HEK293 (cell line): ENCODE measurements around the gene RNF225.

Source experiments
- ATF2 ChIP-seq: fragments of 450-650 bp; formaldehyde crosslinking; IDR thresholded peaks from 2 replicates; pipeline ENCODE4 v1.5.1; 2016; ENCODE audit warnings: missing biosample characterization, missing genetic modification characterization, low read depth
- CTCF ChIP-seq: fragments of 450-650 bp; formaldehyde crosslinking; IDR thresholded peaks from 2 replicates; pipeline ENCODE4 v1.5.1; 2016; ENCODE audit warnings: missing biosample characterization, missing genetic modification characterization
- INSM2 ChIP-seq: fragments of 450-650 bp; formaldehyde crosslinking; IDR thresholded peaks from 2 replicates; pipeline ENCODE4 v1.5.1; 2016; ENCODE audit warnings: missing biosample characterization, missing genetic modification characterization
- KLF1 ChIP-seq: fragments of 450-650 bp; formaldehyde crosslinking; IDR thresholded peaks from 2 replicates; pipeline ENCODE4 v1.5.1; 2016; ENCODE audit warnings: missing biosample characterization, missing genetic modification characterization
- KLF17 ChIP-seq: fragments of 450-650 bp; formaldehyde crosslinking; IDR thresholded peaks from 2 replicates; pipeline ENCODE4 v1.5.1; 2016; ENCODE audit warnings: missing biosample characterization, missing genetic modification characterization
- PRDM10 ChIP-seq: fragments of 450-650 bp; formaldehyde crosslinking; IDR thresholded peaks from 2 replicates; pipeline ENCODE4 v1.5.1; 2016; ENCODE audit warnings: missing biosample characterization, missing genetic modification characterization
- REST ChIP-seq: fragments of 450-650 bp; formaldehyde crosslinking; IDR thresholded peaks from 2 replicates; pipeline ENCODE4 v1.5.1; 2016; ENCODE audit warnings: missing biosample characterization, missing genetic modification characterization
- TRIM28 ChIP-seq: IDR thresholded peaks from 2 replicates; pipeline ENCODE4 v1.6.1; 2011; ENCODE audit warnings: low read length, control low read depth, borderline replicate concordance
- ZBTB10 ChIP-seq: fragments of 450-650 bp; formaldehyde crosslinking; IDR thresholded peaks from 2 replicates; pipeline ENCODE4 v1.5.1; 2016; ENCODE audit warnings: missing biosample characterization, missing genetic modification characterization
- ZBTB48 ChIP-seq: fragments of 450-650 bp; formaldehyde crosslinking; IDR thresholded peaks from 2 replicates; pipeline ENCODE4 v1.5.1; 2016; ENCODE audit warnings: missing biosample characterization, missing genetic modification characterization
- ZBTB7A ChIP-seq: fragments of 450-650 bp; formaldehyde crosslinking; IDR thresholded peaks from 2 replicates; pipeline ENCODE4 v1.5.1; 2016; ENCODE audit warnings: low read depth, missing biosample characterization, missing genetic modification characterization
- ZFP3 ChIP-seq: fragments of 450-650 bp; formaldehyde crosslinking; IDR thresholded peaks from 2 replicates; pipeline ENCODE4 v1.5.1; 2016; ENCODE audit warnings: low read depth, missing biosample characterization, missing genetic modification characterization
- ZNF341 ChIP-seq: fragments of 450-650 bp; formaldehyde crosslinking; IDR thresholded peaks from 2 replicates; pipeline ENCODE4; 2016; ENCODE audit warnings: low read depth, missing biosample characterization, missing genetic modification characterization
- ZNF350 ChIP-seq: fragments of 450-650 bp; formaldehyde crosslinking; IDR thresholded peaks from 2 replicates; pipeline ENCODE4 v1.5.0; 2017; ENCODE audit warnings: missing biosample characterization, mild to moderate bottlenecking, missing genetic modification characterization
- ZNF426 ChIP-seq: fragments of 450-650 bp; formaldehyde crosslinking; IDR thresholded peaks from 2 replicates; pipeline ENCODE4 v1.5.1; 2017; ENCODE audit warnings: missing biosample characterization, missing genetic modification characterization, mild to moderate bottlenecking, inconsistent platforms, moderate library complexity
- ZNF548 ChIP-seq: fragments of 450-650 bp; formaldehyde crosslinking; IDR thresholded peaks from 2 replicates; pipeline ENCODE4 v1.5.1; 2016; ENCODE audit warnings: missing biosample characterization, missing genetic modification characterization
- ZNF555 ChIP-seq: fragments of 450-650 bp; formaldehyde crosslinking; conservative IDR thresholded peaks from 2 replicates; pipeline ENCODE4 v1.5.1; 2017; ENCODE audit warnings: missing biosample characterization, mild to moderate bottlenecking, missing genetic modification characterization, inconsistent platforms
- ZNF624 ChIP-seq: fragments of 450-650 bp; formaldehyde crosslinking; IDR thresholded peaks from 2 replicates; pipeline ENCODE4 v1.5.1; 2017; ENCODE audit warnings: missing biosample characterization, missing genetic modification characterization
- ZNF645 ChIP-seq: fragments of 450-650 bp; formaldehyde crosslinking; IDR thresholded peaks from 2 replicates; pipeline ENCODE4; 2016; ENCODE audit warnings: missing biosample characterization, missing genetic modification characterization
- ZNF658 ChIP-seq: fragments of 450-650 bp; formaldehyde crosslinking; IDR thresholded peaks from 2 replicates; pipeline ENCODE4; 2016; ENCODE audit warnings: missing biosample characterization, missing genetic modification characterization
- ZNF792 ChIP-seq: fragments of 450-650 bp; formaldehyde crosslinking; IDR thresholded peaks from 2 replicates; pipeline ENCODE4 v1.5.1; 2016; ENCODE audit warnings: missing biosample characterization, missing genetic modification characterization

Gene RNF225

GRCh38 chr19:58386576-58387337 is 8.7 kb upstream of the RNF225 start, which contains the start of gene RPS5 (continued):
- TF ChIP-seq KLF17 (tag by site-specific recombination) = no peak; the same call in 1 of the 2 replicates
- TF ChIP-seq ZFP3 (tag by site-specific recombination) = no peak
- peak; percentile 2; the same call in 1 of the 2 replicates for TF ChIP-seq KLF1 (tag by site-specific recombination)
- TF ChIP-seq TRIM28 = no peak
- no peak for TF ChIP-seq ZBTB7A
- no peak for TF ChIP-seq ZNF555 (tag by site-specific recombination)
- peak; percentile 75 for TF ChIP-seq ZBTB10 (tag by site-specific recombination)
- 0 out of 2 replicates have a peak, but pooled peaks have one; percentile 17 for TF ChIP-seq ZBTB48 (tag by site-specific recombination)
- peak; percentile 36; the same call in 1 of the 2 replicates for TF ChIP-seq REST (tag by site-specific recombination)
- no peak for TF ChIP-seq ZNF658 (tag by site-specific recombination)
- TF ChIP-seq ZNF645 (tag by site-specific recombination) = no peak
- no peak for TF ChIP-seq ZNF350 (tag by site-specific recombination)
- TF ChIP-seq CTCF (tag by site-specific recombination) = no peak
- TF ChIP-seq ZNF426 (tag by site-specific recombination) = no peak
- TF ChIP-seq PRDM10 (tag by site-specific recombination) = peak; percentile 67
- TF ChIP-seq ZNF341 (tag by site-specific recombination) = peak; percentile 48
- TF ChIP-seq INSM2 (tag by site-specific recombination) = no peak; the same call in 1 of the 2 replicates
- TF ChIP-seq ZNF624 (tag by site-specific recombination) = no peak
- no peak for TF ChIP-seq ZNF548
- no peak for TF ChIP-seq ZNF792 (tag by site-specific recombination)
- no peak for TF ChIP-seq ATF2 (tag by site-specific recombination)
